ENCODE data around the gene CADM2.

CADM2 gene

DNA sequence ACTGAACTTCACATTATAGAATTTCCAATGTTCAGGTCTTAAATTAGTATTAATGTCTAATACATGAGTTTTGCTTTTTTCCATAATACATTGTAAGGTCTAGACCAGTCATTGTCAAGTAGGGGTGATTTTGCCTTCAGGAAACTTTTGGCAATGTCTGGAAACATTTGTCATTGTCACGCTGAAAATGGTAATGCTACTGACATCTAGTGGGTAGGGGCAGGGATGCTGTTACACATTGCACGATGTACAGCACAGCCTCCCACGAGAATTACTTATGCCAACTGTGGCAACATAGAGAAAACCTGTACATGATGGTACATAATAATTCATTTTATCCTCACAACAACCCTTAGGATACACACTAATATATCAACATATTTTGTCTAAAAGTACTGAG is 384.1 kb downstream of the CADM2 start:
- peak; percentile 10 for DNase-seq

DNA sequence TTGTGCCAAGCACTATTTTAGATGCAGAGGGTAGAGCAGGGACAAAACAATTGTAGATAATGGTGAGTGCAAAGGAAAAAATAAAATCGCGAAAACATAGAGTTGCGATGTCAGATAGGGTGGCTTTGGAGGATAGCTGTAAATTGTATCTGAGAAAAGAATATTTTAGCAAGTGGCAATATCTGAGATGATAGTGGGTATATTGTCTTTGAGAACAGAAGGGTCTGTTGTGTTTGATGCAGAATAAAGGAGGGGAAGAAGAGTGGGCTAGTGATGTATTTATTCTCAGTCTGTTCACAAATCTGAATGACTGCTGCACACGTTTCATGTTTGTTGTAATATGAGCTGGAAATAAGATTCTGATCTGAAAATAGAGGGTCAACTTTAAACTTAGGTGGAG is 396.8 kb downstream of the CADM2 start:
- no peak for DNase-seq

DNA sequence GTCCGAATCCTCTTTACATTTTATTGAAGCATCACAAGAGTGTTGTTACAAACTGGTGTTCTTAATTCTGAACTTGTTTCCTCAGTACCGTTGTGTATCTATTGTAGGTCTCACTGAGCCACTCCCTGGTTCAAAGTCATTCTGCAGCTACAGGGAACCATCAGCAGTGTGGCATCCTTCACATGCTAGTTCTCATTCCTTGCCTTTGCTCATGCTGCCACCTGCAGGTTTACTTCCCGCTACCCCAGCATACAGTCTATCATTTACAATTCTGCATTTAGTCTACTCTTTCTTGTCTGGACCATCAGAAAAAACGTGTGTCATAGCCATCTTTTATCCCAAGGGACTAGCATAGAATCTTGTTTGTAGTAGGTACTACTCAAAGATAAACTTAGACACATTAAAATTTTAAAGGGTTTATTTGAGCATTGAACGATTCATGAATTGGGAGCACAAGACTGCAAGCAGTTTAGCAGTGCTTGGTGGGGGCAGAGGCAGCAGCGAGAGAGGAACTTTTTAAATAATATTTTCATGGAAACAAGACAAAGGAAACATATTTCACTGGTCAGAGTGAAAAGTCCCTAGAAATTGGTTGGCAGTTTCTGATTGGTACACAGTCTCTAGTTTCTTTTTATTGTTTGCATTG is 402.1 kb downstream of the CADM2 start:
- peak; percentile 34 for DNase-seq

DNA sequence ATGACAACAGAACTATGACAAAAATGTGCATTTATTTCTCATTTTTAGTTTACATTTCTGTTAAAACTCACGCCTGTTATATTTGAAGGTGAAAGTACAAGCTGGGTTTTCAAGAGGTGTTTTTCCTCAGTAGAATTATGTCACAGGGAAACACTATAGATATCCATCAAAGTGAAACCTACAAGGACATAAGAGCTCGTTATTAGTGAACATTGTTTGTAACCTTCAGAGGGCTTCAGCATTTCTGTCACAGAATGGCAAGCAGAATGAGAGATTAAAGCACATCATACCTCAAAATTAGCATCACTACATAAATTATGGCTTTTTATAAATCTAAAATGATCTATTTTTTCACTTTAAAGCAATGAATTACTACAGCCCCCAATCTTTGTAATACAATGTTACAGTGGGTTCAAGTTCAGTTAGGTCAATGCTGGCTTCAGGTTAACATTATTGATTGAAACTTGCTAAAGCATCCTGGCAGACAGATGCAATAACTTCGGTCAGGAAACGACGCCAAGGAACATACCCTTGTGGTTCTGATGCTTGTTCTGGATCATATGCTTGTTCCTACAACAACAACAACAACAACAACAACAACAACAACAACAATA is 405.6 kb downstream of the CADM2 start:
- DNase-seq, result no peak

DNA sequence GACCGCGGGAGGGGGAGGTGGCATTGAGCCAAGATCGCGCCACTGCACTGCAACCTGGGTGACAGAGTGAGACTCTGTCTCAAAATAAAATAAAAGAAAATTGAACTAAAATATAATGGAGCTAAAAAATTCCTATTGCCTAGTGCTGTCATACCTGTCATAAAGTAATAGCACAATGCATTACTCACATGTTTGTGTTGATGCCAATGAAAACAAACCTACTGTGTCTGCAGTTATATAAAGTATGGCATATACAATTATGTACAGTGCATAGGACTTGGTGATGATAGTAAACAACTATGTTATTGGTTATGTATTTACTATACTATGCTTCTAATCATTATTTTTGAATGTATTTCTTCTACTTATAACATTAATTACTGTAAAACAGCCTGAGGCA is 411.6 kb downstream of the CADM2 start:
- DNase-seq, result no peak

DNA sequence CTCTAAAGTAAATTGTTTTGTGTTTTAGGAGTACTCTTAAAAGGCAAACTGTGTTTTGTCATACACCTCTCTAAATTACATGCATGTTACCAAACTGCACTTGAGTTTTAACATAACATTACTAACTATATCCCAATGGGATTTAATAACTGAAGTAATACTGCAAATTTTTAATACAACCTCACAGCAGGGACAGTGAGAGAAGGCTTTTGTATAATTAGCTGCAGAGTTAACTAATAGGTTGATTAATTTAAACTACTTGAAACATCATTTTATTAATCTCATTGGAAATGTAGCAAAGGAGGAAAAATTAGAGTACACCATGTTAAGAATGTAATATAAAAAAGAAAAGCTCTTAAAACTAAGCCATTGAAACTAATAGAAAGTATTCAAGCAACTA is 417.3 kb downstream of the CADM2 start:
- DNase-seq, result no peak

DNA sequence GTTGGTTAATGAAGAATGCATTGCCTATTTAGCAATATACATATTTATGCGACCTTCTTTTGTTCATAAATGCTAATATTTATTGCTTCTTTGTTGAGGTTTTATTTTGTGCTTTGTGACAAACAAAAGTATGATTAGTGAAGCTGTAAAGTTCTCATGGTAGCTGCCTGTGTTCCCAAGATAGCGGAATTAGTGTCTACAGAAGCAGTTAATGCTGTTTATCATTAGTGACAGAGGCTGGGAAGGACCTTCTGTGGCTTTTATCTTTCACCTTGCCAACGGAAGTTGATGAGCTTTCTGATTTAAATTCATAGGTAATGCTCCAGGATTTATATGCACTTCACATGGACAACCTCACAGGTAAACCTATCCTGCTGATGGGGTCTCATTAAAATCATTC is 418.3 kb downstream of the CADM2 start:
- no peak for DNase-seq

DNA sequence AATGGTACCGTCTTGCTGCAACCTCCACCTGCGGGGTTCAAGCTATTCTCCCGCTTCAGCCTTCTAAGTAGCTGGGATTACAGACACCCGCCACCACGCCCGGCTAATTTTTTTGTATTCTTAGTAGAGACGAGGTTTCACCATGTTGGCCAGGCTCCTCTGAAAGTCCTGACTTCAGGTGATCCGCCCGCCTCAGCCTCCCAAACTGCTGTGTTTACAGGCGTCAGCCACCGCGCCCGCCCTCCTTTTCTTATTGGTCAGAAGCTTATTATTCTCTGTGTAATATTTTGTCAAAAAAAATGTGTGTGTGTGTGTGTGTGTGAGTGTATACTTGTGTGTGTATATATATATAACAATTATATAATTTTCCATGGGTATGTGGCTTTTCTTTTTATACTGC is 425.6 kb downstream of the CADM2 start:
- DNase-seq, result no peak

DNA sequence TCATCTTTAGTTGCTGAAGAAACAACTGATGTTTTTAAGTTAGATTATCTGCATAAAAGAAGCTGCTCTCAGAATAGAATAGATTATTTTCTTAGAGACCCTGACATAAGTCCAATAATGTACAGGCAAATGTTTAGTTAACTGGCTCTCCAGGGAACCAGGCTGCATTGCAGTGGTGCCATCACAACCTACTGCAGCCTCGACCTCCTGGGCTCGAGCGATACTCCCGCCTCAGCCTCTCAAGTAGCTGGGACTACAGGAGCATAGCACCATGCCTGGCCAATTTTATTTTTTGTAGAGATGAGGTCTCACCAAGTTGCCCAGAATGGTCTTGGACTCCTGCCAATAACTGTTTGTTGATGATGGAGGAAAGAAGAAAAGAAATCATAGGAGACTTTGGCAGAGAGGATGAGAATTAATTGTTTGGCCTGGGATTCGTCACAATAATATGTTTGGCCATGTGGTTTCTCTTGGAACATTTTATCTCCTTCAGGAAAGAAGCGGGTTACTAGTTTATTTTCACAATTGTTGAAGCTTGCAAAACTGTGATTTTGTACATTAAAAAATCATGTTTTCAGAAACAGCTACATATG is 429.2 kb downstream of the CADM2 start:
- no peak for DNase-seq

DNA sequence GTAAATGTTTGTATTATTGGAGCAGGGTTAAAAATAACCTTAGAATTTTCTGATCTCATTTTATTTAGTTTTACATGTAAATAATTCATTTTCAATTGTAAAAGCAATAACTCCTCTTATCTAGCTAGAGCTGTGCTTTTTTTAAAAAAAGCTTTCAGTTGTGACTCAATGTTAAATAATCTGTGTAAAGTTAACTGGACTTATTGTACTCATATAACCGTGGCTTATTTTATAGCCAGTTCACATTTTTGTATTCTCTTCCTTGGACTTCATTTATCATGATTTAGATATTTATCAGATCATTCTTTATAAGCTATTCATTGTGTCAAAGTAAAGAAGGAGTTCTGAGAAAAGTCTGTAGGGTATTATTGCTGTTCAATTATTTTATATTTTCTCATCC is 435.6 kb downstream of the CADM2 start:
- no peak for DNase-seq

DNA sequence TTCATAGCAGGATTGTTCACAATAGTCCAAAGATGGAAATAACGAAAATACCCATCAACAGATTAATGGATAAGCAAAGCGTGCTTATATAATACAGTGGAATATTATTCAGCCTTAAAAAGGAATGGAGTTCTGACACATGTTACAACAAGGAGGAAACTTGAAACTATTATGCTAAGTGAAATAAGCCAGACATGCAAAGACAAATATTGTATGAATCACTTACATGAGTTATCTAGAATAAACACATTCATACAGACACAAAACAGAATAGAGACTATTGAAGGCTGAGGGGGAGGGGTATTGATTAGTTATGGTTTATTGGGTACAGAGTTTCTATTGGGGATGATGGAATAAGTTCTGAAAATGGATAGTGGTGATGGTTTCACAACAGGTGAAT is 438.6 kb downstream of the CADM2 start:
- no peak for DNase-seq

DNA sequence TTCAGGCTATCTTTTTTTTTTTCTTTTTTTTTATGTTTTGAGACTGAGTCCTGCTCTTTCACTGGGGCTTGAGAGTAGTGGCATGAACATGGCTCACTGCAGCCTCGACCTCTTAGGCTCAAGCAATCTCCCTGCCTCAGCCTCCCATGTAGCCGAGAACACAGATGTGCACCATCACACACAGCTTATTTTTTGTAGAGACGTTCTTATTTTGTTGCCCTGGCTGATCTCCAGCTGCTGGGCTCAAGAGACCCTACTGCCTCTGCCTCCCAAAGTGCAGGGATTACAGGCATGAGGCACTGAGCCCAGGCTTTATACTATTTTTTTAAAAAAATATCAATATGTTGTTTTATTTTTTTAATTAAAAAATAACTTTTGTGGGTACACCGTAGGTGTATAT is 467.3 kb downstream of the CADM2 start:
- no peak for DNase-seq

DNA sequence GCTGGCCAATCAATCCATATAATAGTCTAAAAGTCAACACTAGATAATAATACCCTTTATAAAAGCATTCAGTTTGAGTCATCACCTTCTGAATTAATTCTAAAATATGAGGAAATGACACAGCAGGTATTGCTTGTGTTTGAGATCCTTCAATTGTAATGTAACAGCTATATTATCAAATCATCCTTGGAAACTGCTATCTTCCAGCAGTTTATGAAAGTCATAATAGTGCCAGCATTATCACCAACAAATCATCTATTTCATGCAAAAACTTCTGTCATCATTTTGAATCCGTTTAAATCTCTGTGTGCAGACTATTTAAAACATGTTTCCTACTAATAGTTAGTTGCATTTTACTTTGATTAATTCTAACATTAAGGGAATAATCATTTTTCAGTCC is 468.7 kb downstream of the CADM2 start:
- no peak for DNase-seq

DNA sequence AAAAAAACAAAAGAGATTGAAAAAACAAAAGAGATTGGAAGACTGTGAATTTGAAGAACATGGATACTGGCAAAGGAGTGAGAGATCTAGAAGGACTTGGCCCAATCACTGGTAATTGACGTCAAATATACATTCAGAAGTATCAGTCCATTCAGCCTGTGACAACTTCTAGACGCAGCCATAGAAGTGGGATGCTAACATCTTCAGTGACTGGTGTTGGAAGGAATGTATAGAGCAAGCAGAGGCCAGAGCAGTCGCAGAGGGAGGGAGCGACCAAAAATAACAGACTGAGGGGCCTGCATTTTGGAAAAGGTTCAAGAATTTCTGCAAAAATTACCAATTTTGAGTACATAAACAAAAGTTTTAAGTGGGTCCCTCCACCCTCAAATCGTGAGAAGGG is 473.3 kb downstream of the CADM2 start:
- no peak for DNase-seq

DNA sequence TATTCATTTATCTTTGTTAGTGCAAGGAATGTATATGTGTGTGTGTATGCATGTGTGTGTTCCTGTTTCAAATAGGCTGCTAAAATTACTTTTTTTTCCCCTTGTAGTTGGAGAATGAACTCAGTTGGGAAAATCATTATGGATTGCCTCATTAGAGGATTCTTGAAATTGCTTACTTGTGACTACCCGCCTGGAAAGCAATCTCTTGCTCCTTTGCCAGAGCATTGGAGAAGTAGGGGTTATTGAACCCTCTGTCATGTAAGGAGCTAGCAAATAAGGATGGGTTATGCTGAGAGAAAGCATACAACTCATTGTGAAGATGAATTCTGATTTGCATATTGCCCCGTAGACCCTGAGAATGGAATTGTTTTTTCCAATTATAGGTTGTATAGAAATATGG is 474.5 kb downstream of the CADM2 start:
- no peak for DNase-seq

DNA sequence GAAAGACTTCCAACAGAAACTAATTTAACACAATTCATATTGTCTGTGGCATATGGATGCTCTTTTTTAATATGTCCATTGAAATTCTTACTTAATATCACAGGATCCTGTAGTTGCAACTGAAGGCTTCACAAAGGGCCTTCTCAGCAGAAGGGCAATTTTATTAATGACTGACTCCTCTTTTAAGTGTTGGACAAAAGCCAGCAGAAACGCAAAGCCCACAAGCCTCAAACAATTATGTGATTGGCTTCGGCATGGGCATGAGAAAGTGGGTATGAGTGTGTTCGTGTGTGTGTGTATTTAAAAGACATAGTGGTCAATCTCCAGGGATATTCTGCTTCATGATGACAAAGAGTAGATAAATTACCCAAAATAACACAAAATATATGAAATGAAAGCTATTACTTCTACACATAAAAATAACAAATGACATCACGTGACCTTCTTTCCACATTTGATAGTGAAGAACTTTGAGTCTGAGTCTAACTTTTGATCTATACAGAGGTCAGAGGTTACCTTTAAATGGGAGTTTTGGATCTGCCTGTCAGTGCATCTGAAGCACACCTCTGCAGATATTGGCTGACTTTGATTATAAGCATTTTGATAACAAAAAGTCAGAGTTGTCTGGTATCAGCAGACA is 496.9 kb downstream of the CADM2 start:
- DNase-seq, result peak; percentile 36

DNA sequence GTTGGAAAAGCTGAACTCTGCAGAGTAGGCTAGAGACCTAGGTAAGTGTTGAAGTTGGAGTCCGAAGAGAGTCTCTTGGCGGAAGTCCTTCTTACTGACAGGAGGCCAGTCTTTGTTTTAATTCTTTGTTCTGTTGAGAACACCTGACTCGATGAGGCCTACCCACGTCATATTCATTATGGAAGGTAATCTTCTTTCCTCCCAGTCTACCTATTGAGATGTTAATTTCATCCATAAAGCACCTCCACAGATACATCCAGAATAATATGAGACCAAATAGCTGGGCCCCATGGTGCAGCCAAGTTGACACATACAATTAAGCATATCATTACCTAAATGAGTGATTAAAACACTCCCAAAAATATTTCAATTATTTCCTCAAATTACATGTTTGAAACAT is 515.5 kb downstream of the CADM2 start:
- no peak for DNase-seq

DNA sequence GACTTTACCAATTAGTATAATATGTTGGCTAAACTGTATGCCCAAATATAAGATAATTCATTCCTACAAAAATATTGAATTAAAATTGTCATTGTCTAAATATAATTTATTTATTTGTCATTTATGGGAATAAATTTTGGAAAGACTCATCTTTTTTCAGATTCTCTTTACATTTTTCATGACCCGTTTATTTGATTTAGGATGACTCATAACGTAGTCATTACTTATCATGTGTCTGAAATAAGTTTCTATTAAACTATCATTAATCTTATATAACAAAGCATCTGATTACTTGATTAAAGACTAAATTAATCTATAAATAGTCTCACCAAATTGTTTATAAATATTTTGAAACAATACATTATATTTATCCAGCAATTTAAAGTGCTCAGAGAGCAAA is 516.6 kb downstream of the CADM2 start:
- no peak for DNase-seq

DNA sequence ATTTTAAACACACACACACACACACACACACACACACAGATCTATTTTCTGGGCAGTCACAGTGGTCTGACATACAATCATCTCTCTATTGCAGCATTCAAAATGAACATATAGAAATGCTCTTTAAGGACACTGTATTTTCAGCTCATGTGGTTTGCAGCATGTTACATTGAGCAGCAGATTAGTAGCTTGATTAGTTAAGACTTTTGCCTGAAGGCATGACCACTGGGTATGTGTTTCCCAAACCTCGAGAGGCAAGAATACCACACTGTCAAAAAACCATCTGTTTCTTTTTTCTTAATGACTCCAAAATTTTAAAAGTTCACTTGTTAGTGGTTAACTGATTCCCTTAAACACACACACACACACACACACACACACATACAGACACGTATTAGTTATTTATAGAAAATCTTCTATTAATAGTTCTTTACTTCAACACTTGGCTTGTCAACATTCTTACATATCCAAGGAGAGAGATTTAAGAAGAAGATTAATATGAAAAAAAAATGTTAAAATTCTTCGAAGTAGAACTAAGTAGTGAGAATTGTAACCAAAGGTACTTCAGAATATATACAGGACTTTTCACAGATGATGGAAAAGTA is 518.2 kb downstream of the CADM2 start:
- DNase-seq, result peak; percentile 26

DNA sequence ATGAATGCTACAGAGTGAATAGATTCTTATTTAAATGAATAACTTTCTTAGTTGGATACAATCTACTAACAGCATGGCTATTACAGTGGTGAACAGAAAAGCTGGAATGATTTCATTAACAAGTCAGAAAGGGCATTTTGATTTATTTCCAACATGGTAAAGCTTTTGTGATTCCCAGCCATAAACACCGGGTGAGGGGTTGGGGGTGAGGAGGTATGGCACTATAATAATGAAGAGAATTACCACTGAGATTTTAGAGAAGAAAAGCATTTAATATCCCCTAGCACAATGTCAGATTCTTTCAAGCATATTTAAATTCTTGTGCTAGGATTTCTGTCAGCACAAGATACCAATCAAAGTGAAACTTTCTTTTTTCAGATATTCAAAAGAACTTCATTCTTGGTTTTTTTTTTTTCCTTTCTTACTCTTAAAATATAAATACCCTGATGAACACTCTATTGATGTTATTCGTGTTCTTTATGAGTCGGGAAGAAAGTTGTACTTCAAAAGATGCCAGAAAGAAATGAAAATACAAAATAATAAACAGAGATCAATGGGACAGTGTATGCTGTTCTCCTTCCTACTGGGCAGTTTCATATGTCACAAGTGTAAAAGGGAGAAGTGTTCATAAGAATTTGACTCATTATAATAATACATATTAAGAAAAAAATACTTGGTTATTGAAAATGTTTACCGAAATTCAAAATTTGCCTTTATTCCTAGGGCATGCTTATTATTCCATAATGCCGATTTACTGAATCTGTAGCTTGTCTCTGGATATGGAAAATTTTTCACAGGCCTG is 522.8 kb downstream of the CADM2 start:
- no peak for DNase-seq

DNA sequence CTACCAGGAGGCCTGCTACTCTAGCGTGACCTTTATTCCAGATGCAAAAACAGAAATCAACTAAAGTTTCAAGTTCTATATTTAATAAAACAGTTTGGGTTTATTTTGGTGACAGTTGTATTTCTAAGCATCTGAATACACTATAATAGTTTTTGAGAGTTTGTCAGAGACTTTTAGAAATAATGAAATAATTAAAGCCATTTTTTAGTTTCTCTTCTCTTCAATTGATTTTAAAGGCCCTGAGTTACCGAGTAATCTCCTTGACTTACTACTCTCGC is 523.4 kb downstream of the CADM2 start:
- no peak for DNase-seq

DNA sequence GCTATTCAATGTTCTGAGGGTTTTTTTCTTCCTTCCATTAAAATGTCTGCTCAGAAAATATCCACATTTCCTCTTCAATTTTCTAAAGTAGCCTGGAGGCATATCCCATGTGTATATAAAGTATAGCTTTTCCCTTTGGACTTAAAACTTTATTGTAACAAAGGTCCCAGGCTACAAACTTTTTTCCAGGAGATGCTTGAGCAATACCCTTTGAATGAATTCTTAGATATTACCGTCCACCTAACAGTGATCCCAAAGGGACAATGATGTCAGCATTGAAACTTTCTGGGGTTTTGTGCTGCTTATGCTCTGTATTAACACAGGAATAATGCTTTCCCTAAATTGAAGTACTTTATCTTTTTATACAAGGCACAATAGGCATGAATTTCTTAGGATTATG is 525.2 kb downstream of the CADM2 start:
- DNase-seq, result no peak

DNA sequence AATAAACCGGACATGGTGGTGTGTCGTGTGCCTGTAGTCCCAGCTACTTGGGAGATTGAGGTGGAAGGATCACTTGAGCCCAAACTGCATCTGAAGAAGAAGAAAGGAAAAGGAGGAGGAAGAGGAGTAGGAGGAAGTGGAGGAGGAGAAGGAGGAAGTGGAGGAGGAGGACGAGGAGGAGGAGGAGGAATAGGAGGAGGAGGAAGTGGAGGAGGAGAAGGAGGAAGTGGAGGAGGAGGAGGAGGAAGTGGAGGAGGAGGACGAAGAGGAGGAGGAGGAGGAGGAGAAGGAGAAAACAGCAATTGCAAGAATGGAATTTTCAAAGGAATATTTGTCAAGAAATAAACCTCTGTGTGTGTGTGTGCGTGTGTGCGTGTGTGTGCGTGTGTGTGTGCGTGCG is 528.6 kb downstream of the CADM2 start:
- no peak for DNase-seq
